ENCODE measurements around the gene INPP5E. TPM values are rescaled to one million over a fixed set of nuclear protein-coding genes. Genes with fewer than 3 reads are reported as not detected.
A peak's percentile ranks its signal among the peaks of the same experiment; 100 is the strongest.

Gene INPP5E
- total RNA-seq, 4 donors from 2014 or later: 10.2 to 21.3 (median 13.4) TPM

DNA sequence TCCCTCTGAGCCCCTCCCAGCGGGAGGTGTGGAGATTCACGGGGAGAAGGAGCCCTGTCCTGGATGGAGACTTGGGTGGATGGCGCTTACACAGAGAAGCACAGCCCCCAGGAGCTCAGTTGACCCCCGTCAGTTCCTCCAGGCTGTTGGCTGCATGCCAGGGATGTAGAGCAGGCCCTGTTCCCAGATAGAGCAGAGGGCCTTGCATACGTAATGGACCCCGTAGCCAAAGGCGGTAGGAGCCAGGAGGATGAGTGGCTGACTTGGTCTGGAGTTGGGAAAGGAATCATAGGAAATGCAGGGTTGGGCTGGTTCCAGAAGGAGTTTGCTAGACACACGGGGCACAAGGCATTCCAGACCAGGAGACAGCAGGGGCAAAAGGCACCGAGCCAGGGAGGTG lies 26.7 kb downstream of the INPP5E start:
- H3K4me3 ChIP-seq (replicated peaks in 1 of 3): no peak overlapping the region
- TF ChIP-seq POLR2A (IDR thresholded peaks at IDR 0.05) (no peak), CTCF (IDR thresholded peaks at IDR 0.05) (no peak)
- peaks cover 17 to 21% of the 10 kb centered on the region in 2 donors for H3K4me1 ChIP-seq
- no peak overlapping the region for H3K27ac ChIP-seq
- intact Hi-C loops (cut with DNase I): no loop called here
- H3K27me3 ChIP-seq: no peaks in the 10 kb centered on the region
- 70 to 72% methylated on average over 8 to 9 of the region's 9 CpGs for WGBS, 2 donors
- DNase-seq: no peak
- peaks cover 41 to 52% of the 10 kb centered on the region in 2 donors for H3K36me3 ChIP-seq
- no peaks in the 10 kb centered on the region for H3K9me3 ChIP-seq

DNA sequence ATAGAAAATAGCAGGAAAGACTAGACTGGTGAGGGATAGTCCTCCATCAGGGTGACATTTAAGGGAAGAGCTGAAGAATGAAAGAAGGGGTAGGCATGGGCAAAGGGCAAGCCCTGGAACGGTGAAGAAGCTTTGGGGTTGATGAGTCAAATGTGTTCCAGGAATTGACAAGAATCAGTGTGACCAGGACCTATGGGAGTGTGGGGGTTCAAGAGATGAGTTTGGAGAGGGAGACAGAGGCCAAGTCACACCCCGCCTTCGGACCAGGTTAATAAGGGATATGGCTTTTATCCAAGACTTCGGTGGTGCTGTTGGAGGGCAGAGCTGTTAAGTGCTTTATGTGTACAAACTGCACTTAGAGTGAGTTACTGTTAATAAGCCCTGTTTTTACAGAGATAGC lies 28.3 kb downstream of the INPP5E start:
- no peak overlapping the region for H3K27ac ChIP-seq

DNA sequence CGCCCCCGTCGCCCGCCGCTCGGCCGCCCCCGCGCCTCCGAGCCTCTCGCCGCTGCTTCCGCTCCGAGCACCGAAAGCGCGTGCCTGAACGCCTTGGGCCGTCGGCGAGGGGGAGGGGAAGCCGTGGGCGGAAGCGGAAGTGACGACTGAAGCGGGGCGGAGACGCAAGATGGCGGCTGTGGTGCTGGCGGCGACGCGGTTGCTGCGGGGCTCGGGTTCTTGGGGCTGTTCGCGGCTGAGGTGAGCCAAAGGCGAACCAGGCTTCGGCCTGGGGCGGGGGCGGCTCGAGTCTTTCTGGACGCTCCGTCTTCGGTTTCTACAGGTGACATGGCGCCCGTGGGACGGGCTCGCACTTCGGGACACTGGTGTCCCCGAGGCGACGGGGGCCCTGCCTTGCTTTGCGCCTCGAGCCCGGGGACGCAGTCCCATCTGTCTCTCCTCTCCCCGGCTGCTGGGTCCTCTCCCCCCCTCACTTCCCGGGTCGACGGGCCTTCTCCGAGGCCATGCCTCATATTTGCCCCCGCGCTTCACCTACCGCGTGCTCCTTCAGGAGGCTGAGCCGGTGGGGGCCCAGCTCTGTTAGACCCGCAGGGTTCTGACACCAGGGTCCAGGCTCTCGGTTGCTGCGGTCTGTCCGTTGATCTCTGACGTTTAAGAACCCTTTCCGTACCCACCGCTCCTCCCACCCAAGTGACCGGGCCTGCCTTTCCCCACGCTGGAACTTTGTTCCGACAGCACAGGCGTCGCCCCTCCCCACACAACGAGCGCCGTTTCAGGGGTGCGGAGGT lies 29.0 kb downstream of the INPP5E start, which contains the start of the genes ENTR1 and PMPCA:
Gene ENTR1 (minus strand): TSS at position 115 of the 788 bp plus-strand sequence. CDS start 217 bp downstream, outside the sequence.
Gene PMPCA (plus strand): TSS at position 159 of the 788 bp plus-strand sequence. CDS start 11 bp downstream, at position 170.
- H3K27me3 ChIP-seq: no peaks in the 10 kb centered on the region
- no peaks in the 10 kb centered on the region for H3K9me3 ChIP-seq
- intact Hi-C loops (cut with DNase I): no loop called here
- peak within 1 kb of the TSS; percentile 49 to 77 (median 77) for H3K27ac ChIP-seq
- H3K36me3 ChIP-seq: peaks cover 29% of the 10 kb centered on the region in 2 donors
- H3K4me1 ChIP-seq: peaks cover 17 to 21% of the 10 kb centered on the region in 2 donors
- peak within 1 kb of the TSS; percentile 64 to 92 (median 85) for H3K4me3 ChIP-seq (replicated peaks in 1 of 3)
- WGBS, 2 donors: 0% methylated on average over 16 to 43 of the region's 83 CpGs
- DNase-seq: peak; percentile 89 to 92
- TF ChIP-seq POLR2A (IDR thresholded peaks at IDR 0.05) (peak; percentile 11 to 83), CTCF (IDR thresholded peaks at IDR 0.05) (no peak)

More for the DNA sequence above, 28.3 kb downstream of the INPP5E start:
- Histone ChIP-seq H3K27me3 (no peaks in the 10 kb centered on the region), H3K36me3 (peaks cover 31 to 36% of the 10 kb centered on the region in 2 donors), H3K4me1 (peaks cover 17 to 21% of the 10 kb centered on the region in 2 donors), H3K9me3 (no peaks in the 10 kb centered on the region), H3K4me3 (replicated peaks in 1 of 3) (peak overlapping the region; percentile 64 to 92 (median 85))
- TF ChIP-seq POLR2A (IDR thresholded peaks at IDR 0.05) (no peak), CTCF (IDR thresholded peaks at IDR 0.05) (no peak)
- DNase-seq: no peak
- intact Hi-C loops (cut with DNase I): no loop called here
- 37 to 45% methylated on average over 4 of the region's 4 CpGs for WGBS, 2 donors

DNA sequence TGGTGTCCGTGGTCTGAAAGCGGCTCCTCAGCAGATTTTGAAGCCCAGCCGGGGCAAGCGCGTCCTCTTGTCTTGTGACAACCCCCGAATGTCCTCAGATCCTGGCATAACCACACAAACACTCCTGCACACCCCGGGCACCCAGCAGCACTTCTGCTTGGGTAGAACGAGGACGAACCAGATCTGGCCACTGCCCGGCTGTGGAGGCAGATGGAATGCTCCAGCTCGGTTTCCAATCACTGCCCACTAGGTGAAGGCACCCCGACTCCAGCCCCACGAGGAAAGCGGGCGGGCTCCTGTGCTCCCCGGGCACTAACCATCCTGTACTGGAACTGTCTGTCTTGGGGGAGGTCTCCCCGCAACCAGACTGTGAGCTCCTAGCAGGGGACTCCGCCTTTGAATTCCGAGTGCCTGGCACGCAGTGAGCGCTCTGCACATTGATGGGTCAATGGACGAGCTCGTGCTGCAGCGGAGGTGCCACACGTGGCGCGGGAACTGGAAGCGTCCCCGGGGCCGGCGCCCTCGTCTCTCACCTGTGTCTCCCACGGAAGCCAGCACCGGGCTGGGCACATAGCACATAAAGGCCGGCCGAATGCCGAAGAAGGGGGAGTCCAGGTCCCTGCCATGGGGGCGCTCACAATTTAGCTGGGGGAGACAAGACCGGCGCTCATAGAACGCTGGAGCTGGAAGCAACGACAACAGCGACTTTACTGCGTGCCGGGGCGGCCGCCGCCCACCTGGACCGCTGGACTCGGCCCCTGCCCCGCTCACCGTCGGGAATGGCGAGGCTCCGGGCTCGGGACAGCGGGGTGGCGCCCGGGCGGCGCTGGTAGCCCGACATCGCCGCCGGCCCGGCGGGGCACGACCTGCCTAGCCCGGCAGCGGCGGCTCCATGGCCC lies 29.8 kb downstream of the INPP5E start:
- 14 to 39% methylated on average over 10 to 12 of the region's 71 CpGs for WGBS, 2 donors
- Histone ChIP-seq H3K27me3 (no peaks in the 10 kb centered on the region), H3K9me3 (no peaks in the 10 kb centered on the region), H3K4me1 (peaks cover 17 to 21% of the 10 kb centered on the region in 2 donors), H3K36me3 (peaks cover 21 to 29% of the 10 kb centered on the region in 2 donors), H3K27ac (peak overlapping the region in 2 of 3 donors; percentile 38 to 52), H3K4me3 (replicated peaks in 1 of 3) (peak overlapping the region in 2 of 3 donors; percentile 3 to 92)
- TF ChIP-seq CTCF (IDR thresholded peaks at IDR 0.05) (no peak), POLR2A (IDR thresholded peaks at IDR 0.05) (no peak)
- peak; percentile 52 to 58 for DNase-seq
- intact Hi-C loops (cut with DNase I): no loop called here
